Measurements from ENCODE around the gene GTPBP3. TPM values are rescaled to one million over a fixed set of nuclear protein-coding genes. Genes with fewer than 3 reads are reported as not detected.

The GTPBP3 gene
- total and polyA plus RNA-seq, 9 of the 15 experiments (the other 6 are each of a cell fraction or from before 2014, with no cell fraction given): 4.9 to 124 (median 22.6) TPM

DNA sequence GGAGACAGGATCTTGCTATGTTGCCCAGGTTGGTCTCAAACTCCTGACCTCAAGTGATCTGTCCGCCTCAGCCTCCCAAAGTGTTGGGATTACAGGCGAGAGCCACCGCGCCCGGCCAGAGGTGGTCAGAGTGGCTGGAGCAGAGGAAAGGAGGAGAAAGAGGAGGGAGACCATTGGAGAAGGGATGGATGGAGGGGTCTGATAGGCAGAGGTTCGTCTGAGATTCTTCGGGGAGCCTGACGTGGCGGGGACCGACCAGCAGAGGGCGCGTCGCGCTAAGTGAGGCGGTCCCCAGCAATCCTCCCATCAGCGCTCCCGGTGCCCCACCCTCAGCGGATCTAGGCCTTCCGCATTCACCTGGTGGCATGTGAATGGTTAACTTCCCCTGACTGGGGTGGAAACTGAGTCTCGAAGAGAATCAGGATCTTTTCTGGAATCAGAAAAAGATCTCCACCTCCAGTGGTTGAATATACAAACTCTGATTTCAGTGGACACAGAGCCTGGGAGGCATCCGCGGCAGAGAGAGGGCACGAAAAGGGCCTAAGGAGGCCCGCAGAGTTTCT lies 8.8 kb downstream of the GTPBP3 start (continued):
- peak; percentile 85 for TF ChIP-seq REST (IDR thresholded peaks at IDR 0.05; ENCODE audit: borderline replicate concordance)
- no peak for TF ChIP-seq REST (CRISPR knock-in tag; IDR thresholded peaks at IDR 0.05; ENCODE audit: low read depth)
- no peak for TF ChIP-seq MYC (IDR thresholded peaks at IDR 0.05; ENCODE audit: low read depth, low read length)
- no peak for TF ChIP-seq MYC (CRISPR knock-in tag; IDR thresholded peaks at IDR 0.05; ENCODE audit: borderline replicate concordance, low read depth)
- peak; percentile 77 for TF ChIP-seq PHF20 (IDR thresholded peaks at IDR 0.05; ENCODE audit: partially characterized antibody)
- TF ChIP-seq MEF2A (IDR thresholded peaks at IDR 0.05; ENCODE audit: control insufficient read depth, low read depth, low read length): no peak
- TF ChIP-seq HDAC1 (IDR thresholded peaks at IDR 0.05): peak in 1 of 2 experiments; percentile 54; a peak in 1 of 4 replicates
- no peak for TF ChIP-seq PRPF4 (IDR thresholded peaks at IDR 0.05; ENCODE audit: insufficient read depth, low read depth, low read length, poor library complexity, severe bottlenecking)
- no peak for TF ChIP-seq ZNF561 (CRISPR knock-in tag; conservative IDR thresholded peaks at IDR 0.05)
- TF ChIP-seq, protein P1, sequence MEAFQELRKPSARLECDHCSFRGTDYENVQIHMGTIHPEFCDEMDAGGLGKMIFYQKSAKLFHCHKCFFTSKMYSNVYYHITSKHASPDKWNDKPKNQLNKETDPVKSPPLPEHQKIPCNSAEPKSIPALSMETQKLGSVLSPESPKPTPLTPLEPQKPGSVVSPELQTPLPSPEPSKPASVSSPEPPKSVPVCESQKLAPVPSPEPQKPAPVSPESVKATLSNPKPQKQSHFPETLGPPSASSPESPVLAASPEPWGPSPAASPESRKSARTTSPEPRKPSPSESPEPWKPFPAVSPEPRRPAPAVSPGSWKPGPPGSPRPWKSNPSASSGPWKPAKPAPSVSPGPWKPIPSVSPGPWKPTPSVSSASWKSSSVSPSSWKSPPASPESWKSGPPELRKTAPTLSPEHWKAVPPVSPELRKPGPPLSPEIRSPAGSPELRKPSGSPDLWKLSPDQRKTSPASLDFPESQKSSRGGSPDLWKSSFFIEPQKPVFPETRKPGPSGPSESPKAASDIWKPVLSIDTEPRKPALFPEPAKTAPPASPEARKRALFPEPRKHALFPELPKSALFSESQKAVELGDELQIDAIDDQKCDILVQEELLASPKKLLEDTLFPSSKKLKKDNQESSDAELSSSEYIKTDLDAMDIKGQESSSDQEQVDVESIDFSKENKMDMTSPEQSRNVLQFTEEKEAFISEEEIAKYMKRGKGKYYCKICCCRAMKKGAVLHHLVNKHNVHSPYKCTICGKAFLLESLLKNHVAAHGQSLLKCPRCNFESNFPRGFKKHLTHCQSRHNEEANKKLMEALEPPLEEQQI (IDR thresholded peaks at IDR 0.05): no peak
- TF ChIP-seq ZNF79 (CRISPR knock-in tag; IDR thresholded peaks at IDR 0.05; ENCODE audit: low read depth): no peak
- TF ChIP-seq HOMEZ (CRISPR knock-in tag; IDR thresholded peaks at IDR 0.05): no peak
- TF ChIP-seq ZNF707 (CRISPR knock-in tag; conservative IDR thresholded peaks at IDR 0.05): no peak
- no peak for TF ChIP-seq EP300 (IDR thresholded peaks at IDR 0.05; ENCODE audit: low read length)
- TF ChIP-seq NBN (IDR thresholded peaks at IDR 0.05; ENCODE audit: low read depth): peak; percentile 63; the same call in 1 of the 2 replicates
- TF ChIP-seq NCOA6 (IDR thresholded peaks at IDR 0.05): no peak
- TF ChIP-seq NR2C2 (CRISPR knock-in tag; IDR thresholded peaks at IDR 0.05): no peak
- TF ChIP-seq NR2C2 (tag; IDR thresholded peaks at IDR 0.05): no peak
